ENCODE measurements around the gene NT5C1A. TPM values are rescaled to one million over a fixed set of nuclear protein-coding genes. Genes with fewer than 3 reads are reported as not detected.

NT5C1A gene
- polyA plus RNA-seq, 1 experiment = not detected

GRCh38 chr1:39695016-39695415 lies 23.1 kb upstream of the NT5C1A start:
- no peaks in the 10 kb centered on the region for H3K36me3 ChIP-seq (ENCODE audit: control insufficient read depth, insufficient read depth, low read length)
- POLR2A ChIA-PET = no interaction called here
- CTCF ChIA-PET = interaction anchor here (0.9 to 2.0 kb wide), 3 partner anchors 20 to 41 kb away, joined by 4 to 8 read pairs (median 5); no protein-coding TSS in a partner anchor
- DNase-seq (ENCODE audit: low read depth) = no peak
- TF ChIP-seq CTCF (IDR thresholded peaks at IDR 0.05; ENCODE audit: insufficient read depth, low read depth, low read length) = no peak
- peaks cover 50% of the 10 kb centered on the region for H3K27me3 ChIP-seq (ENCODE audit: control insufficient read depth, insufficient read depth, low read length)
- no peak overlapping the region for H3K4me3 ChIP-seq (ENCODE audit: low read depth, low read length)

DNA sequence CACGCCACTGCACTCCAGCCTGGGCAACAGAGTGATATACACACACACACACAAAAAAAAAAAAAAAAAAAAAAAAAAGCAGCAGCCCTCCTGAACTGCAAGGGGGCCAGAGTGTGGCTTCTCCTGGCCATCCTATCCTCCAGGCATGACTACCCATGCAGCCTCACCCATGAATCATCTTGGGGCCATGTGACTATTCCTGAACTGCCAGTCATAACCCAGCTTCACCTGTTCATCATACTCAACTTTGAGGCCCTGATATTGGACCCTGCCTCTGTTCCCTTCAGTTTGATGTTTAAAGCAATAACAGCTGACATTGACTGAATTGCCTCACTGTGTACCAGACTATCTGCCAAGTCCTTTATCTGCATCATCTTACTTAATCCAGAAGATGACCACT lies 22.1 kb upstream of the NT5C1A start:
- ChIA-PET CTCF (interaction anchor here (0.9 to 2.0 kb wide), 2 partner anchors 21 to 36 kb away, joined by 4 to 5 read pairs; no protein-coding TSS in a partner anchor), POLR2A (no interaction called here)
- no peak for DNase-seq (ENCODE audit: low read depth)
- no peaks in the 10 kb centered on the region for H3K36me3 ChIP-seq (ENCODE audit: control insufficient read depth, insufficient read depth, low read length)
- peaks cover 53% of the 10 kb centered on the region for H3K27me3 ChIP-seq (ENCODE audit: control insufficient read depth, insufficient read depth, low read length)
- no peak overlapping the region for H3K4me3 ChIP-seq (ENCODE audit: low read depth, low read length)
- TF ChIP-seq CTCF (IDR thresholded peaks at IDR 0.05; ENCODE audit: insufficient read depth, low read depth, low read length) = no peak

- ChIA-PET CTCF (interaction anchor here (1.1 to 1.8 kb wide), 3 partner anchors 13 to 34 kb away, joined by 3 to 7 read pairs (median 4); partner anchors contain the start of gene NT5C1A), POLR2A (no interaction called here)
- no peak for DNase-seq (ENCODE audit: low read depth)
- TF ChIP-seq CTCF (IDR thresholded peaks at IDR 0.05; ENCODE audit: insufficient read depth, low read depth, low read length) = no peak
- Histone ChIP-seq H3K4me3 (ENCODE audit: low read depth, low read length) (no peak overlapping the region), H3K27me3 (ENCODE audit: control insufficient read depth, insufficient read depth, low read length) (peaks cover 48% of the 10 kb centered on the region), H3K36me3 (ENCODE audit: control insufficient read depth, insufficient read depth, low read length) (no peaks in the 10 kb centered on the region)
These were observed 20.5 kb upstream of the NT5C1A start for GRCh38 chr1:39692152-39693074.

DNA sequence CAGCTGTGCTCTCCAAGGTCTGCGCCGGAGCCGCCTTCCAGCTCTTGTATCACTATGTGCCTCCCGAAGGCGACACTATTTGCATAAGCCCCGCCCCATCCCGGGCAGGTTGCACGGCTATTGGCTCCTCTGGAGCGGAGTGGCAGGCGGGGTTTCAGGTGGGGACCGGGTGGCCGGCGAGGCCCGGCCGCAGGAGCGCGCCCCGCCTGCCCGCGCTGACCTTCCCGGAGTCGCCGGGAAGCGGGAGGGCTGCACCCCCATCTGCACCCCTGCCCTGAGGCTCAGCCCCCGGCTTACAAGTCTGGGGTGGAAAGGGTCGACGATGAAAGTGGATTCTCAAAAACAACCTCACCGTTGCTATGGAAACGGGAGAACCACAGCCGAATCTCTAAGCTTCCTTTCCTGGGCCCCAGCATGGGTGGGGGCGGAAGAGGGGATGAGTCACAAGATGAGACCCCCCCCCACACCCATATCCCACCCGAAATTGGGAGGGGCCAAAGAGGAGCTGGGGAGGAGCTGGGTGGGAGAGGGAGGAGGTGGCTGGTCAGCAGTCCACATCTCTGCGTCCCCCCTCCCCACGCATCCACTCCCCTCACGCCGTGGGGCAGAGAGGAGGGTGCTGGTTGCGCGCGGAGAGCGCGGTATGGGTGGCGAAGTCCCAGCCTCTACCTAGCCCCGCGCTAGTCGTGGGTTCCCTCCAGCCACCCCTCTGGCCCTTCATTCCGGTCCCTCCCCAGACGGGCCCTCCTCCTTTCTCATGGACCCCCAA lies 19.7 kb upstream of the NT5C1A start, which contains the start of gene HPCAL4:
Gene HPCAL4, minus strand, starts transcription at position 51 of the 769 bp plus-strand sequence. CDS start 6,830 bp downstream, outside the sequence.
- ChIA-PET POLR2A (no interaction called here), CTCF (interaction anchor here (1.0 to 1.8 kb wide), 4 partner anchors 14 to 38 kb away, joined by 3 to 7 read pairs (median 4); no protein-coding TSS in a partner anchor)
- H3K36me3 ChIP-seq (ENCODE audit: control insufficient read depth, insufficient read depth, low read length) = no peaks in the 10 kb centered on the region
- TF ChIP-seq CTCF (IDR thresholded peaks at IDR 0.05; ENCODE audit: insufficient read depth, low read depth, low read length) = no peak
- peaks cover 52% of the 10 kb centered on the region for H3K27me3 ChIP-seq (ENCODE audit: control insufficient read depth, insufficient read depth, low read length)
- no peak within 1 kb of the TSS; the same call in 1 of the 2 replicates for H3K4me3 ChIP-seq (ENCODE audit: low read depth, low read length)
- DNase-seq (ENCODE audit: low read depth) = peak; percentile 5

All from BJ (cell line).